ENCODE measurements around the gene MEI1.

Gene MEI1

GRCh38 chr22:41745968-41746367 lies 46.7 kb downstream of the MEI1 start:
- no peaks in the 10 kb centered on the region for H3K27me3 ChIP-seq (ENCODE audit: insufficient read depth, low read length, poor library complexity, severe bottlenecking)
- H3F3A ChIP-seq (ENCODE audit: low read depth), result no peaks in the 10 kb centered on the region
- no peak overlapping the region for H3K4me2 ChIP-seq (ENCODE audit: low read depth, low read length, poor library complexity, severe bottlenecking)
- TF ChIP-seq EZH2phosphoT487 (IDR thresholded peaks at IDR 0.05; ENCODE audit: borderline replicate concordance), result no peak
- TF ChIP-seq, protein P1, sequence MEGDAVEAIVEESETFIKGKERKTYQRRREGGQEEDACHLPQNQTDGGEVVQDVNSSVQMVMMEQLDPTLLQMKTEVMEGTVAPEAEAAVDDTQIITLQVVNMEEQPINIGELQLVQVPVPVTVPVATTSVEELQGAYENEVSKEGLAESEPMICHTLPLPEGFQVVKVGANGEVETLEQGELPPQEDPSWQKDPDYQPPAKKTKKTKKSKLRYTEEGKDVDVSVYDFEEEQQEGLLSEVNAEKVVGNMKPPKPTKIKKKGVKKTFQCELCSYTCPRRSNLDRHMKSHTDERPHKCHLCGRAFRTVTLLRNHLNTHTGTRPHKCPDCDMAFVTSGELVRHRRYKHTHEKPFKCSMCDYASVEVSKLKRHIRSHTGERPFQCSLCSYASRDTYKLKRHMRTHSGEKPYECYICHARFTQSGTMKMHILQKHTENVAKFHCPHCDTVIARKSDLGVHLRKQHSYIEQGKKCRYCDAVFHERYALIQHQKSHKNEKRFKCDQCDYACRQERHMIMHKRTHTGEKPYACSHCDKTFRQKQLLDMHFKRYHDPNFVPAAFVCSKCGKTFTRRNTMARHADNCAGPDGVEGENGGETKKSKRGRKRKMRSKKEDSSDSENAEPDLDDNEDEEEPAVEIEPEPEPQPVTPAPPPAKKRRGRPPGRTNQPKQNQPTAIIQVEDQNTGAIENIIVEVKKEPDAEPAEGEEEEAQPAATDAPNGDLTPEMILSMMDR (conservative IDR thresholded peaks at IDR 0.05; ENCODE audit: low read length), result no peak
- H3K4me3 ChIP-seq (ENCODE audit: low read length, poor library complexity, severe bottlenecking), result no peak overlapping the region
- no peaks in the 10 kb centered on the region for H3K4me1 ChIP-seq (ENCODE audit: insufficient read depth, low read length, poor library complexity, severe bottlenecking)
- H4K20me1 ChIP-seq (ENCODE audit: insufficient read depth, low read length, poor library complexity, severe bottlenecking), result no peaks in the 10 kb centered on the region
- no peaks in the 10 kb centered on the region for H3K79me2 ChIP-seq (ENCODE audit: insufficient read depth, low read length)
- H3K9me2 ChIP-seq (replicated peaks; ENCODE audit: low read depth, low read length), result no peaks in the 10 kb centered on the region
- H3K9me3 ChIP-seq (ENCODE audit: insufficient read depth, low read depth, low read length), result no peaks in the 10 kb centered on the region
- H3K36me3 ChIP-seq (ENCODE audit: insufficient read depth, low read length), result no peaks in the 10 kb centered on the region
- H2AFZ ChIP-seq (ENCODE audit: low read length), result no peak overlapping the region
- H3K9ac ChIP-seq (ENCODE audit: low read depth, low read length, poor library complexity, severe bottlenecking), result no peak overlapping the region

DNA sequence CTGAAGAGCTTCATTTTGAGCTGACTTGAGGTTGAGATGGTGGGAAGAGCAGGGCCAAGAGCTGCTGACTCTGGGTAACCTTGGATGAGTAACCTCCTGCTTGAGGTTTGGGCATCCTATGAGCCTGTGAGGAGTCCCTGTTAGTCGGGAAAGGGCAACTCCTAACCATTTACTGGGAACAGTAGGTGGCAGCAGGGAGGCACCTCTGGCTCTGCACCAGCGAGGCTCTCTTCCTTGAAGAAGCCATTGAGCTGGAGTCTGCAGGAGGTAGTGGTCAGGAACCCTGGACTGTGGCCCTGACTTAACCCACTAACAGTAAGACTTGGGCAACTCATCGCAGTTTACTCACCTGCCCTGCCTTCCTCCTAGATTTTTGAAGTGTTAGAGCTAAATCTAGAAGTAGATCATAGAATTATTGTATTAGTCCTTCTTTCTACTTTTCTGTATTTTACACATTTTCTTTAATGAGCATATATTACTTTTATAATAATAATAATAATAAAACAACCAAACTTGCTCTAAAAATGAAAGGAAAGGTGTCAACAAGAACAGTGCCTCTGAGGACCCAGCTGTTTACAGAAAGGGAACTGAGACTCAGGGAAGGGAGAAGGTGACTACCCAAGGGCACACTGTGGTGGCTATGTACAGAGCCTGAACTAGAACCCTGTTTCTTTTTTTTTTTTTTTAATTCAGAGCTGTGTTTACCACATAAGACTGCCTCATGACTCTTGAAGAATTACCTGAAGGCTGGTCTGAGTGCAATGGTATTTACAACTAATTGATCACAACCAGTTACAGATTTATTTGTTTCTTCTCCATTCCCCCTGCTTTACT lies 47.5 kb downstream of the MEI1 start:
- Histone ChIP-seq H3K4me2 (ENCODE audit: low read depth, low read length, poor library complexity, severe bottlenecking) (no peak overlapping the region), H2AFZ (ENCODE audit: low read length) (no peak overlapping the region; the same call in 1 of the 2 replicates), H3K4me1 (ENCODE audit: insufficient read depth, low read length, poor library complexity, severe bottlenecking) (no peaks in the 10 kb centered on the region), H3F3A (ENCODE audit: low read depth) (no peaks in the 10 kb centered on the region), H4K20me1 (ENCODE audit: insufficient read depth, low read length, poor library complexity, severe bottlenecking) (no peaks in the 10 kb centered on the region), H3K27me3 (ENCODE audit: insufficient read depth, low read length, poor library complexity, severe bottlenecking) (no peaks in the 10 kb centered on the region), H3K9ac (ENCODE audit: low read depth, low read length, poor library complexity, severe bottlenecking) (no peak overlapping the region), H3K79me2 (ENCODE audit: insufficient read depth, low read length) (no peaks in the 10 kb centered on the region), H3K36me3 (ENCODE audit: insufficient read depth, low read length) (no peaks in the 10 kb centered on the region), H3K4me3 (ENCODE audit: low read length, poor library complexity, severe bottlenecking) (no peak overlapping the region), H3K9me2 (replicated peaks; ENCODE audit: low read depth, low read length) (no peaks in the 10 kb centered on the region), H3K9me3 (ENCODE audit: insufficient read depth, low read depth, low read length) (no peaks in the 10 kb centered on the region)
- TF ChIP-seq, protein P1 (conservative IDR thresholded peaks at IDR 0.05; ENCODE audit: low read length), result peak; percentile 83
- TF ChIP-seq EZH2phosphoT487 (IDR thresholded peaks at IDR 0.05; ENCODE audit: borderline replicate concordance), result no peak

- Histone ChIP-seq H4K20me1 (ENCODE audit: insufficient read depth, low read length, poor library complexity, severe bottlenecking) (no peaks in the 10 kb centered on the region), H3K4me1 (ENCODE audit: insufficient read depth, low read length, poor library complexity, severe bottlenecking) (no peaks in the 10 kb centered on the region), H3F3A (ENCODE audit: low read depth) (no peaks in the 10 kb centered on the region), H3K27me3 (ENCODE audit: insufficient read depth, low read length, poor library complexity, severe bottlenecking) (no peaks in the 10 kb centered on the region), H3K79me2 (ENCODE audit: insufficient read depth, low read length) (no peaks in the 10 kb centered on the region), H3K9me2 (replicated peaks; ENCODE audit: low read depth, low read length) (no peaks in the 10 kb centered on the region), H3K4me2 (ENCODE audit: low read depth, low read length, poor library complexity, severe bottlenecking) (no peak overlapping the region), H3K9me3 (ENCODE audit: insufficient read depth, low read depth, low read length) (no peaks in the 10 kb centered on the region), H2AFZ (ENCODE audit: low read length) (no peak overlapping the region), H3K4me3 (ENCODE audit: low read length, poor library complexity, severe bottlenecking) (no peak overlapping the region), H3K9ac (ENCODE audit: low read depth, low read length, poor library complexity, severe bottlenecking) (no peak overlapping the region), H3K36me3 (ENCODE audit: insufficient read depth, low read length) (no peaks in the 10 kb centered on the region)
- TF ChIP-seq, protein P1 (conservative IDR thresholded peaks at IDR 0.05; ENCODE audit: low read length), result no peak
- TF ChIP-seq EZH2phosphoT487 (IDR thresholded peaks at IDR 0.05; ENCODE audit: borderline replicate concordance), result no peak
Observed at GRCh38 chr22:41752011-41752970, 53.0 kb downstream of the MEI1 start.

Data from Loucy (cell line).